ENCODE results near the gene OXER1.

DNA sequence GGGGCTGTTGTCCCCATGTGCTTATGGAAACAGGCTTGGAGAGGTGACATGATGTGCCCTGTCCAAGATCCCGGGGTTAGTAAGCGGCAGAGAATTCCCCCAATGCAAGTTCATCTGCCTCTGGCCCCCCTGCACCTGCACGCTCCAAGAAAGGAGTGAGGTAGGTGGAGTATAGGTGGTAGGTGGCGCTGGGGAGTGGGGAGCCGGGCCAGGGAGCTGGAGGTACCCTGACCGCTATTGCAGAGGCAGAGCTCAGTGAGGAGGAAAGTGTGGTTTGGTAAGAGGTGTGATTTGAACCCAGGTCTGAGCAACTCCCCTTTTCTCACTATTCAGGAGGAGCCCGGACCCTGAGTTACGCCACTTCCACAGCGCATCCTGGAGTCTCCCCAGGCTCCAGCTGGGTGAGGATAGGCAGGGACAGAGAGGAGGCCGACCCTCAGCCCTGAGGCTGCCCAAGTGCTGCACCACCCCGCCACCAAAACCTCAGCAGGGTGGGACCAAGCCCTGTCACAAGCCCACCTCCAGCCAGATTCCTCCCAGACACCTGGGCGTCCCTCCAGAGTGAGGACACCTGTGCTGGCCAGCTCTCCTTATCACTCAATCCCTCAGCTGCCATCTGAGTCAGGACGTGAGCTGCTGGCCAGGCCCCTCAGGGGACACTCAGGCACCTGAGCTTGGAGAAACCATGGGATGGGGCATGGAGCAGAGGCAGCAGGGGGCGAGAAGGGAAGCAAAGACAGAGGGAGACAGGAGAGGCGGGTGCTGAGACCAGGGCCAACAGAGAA, 22.8 kb upstream of the OXER1 start:
- TF ChIP-seq YY1 (IDR thresholded peaks at IDR 0.05) = no peak
- TF ChIP-seq, protein P1, sequence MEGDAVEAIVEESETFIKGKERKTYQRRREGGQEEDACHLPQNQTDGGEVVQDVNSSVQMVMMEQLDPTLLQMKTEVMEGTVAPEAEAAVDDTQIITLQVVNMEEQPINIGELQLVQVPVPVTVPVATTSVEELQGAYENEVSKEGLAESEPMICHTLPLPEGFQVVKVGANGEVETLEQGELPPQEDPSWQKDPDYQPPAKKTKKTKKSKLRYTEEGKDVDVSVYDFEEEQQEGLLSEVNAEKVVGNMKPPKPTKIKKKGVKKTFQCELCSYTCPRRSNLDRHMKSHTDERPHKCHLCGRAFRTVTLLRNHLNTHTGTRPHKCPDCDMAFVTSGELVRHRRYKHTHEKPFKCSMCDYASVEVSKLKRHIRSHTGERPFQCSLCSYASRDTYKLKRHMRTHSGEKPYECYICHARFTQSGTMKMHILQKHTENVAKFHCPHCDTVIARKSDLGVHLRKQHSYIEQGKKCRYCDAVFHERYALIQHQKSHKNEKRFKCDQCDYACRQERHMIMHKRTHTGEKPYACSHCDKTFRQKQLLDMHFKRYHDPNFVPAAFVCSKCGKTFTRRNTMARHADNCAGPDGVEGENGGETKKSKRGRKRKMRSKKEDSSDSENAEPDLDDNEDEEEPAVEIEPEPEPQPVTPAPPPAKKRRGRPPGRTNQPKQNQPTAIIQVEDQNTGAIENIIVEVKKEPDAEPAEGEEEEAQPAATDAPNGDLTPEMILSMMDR (IDR thresholded peaks at IDR 0.05; ENCODE audit: low read depth, low read length, missing input control) = no peak
- TF ChIP-seq GABPA (IDR thresholded peaks at IDR 0.05 in 1 of 2, conservative IDR thresholded peaks at IDR 0.05 in 1 of 2) = no peak

All from liver (tissue), 3 donors.